HepG2 (cell line): ENCODE data around the gene ANKLE1. TPM values are rescaled to one million over a fixed set of nuclear protein-coding genes. Genes with fewer than 3 reads are reported as not detected.

ENCODE experiments used
- BCL6 ChIP-seq: IDR thresholded peaks from 2 replicates; pipeline ENCODE4 v1.6.1; 2016; ENCODE audit warnings: missing genetic modification reagents, missing compliant biosample characterization
- CCDC6 ChIP-seq: sonication (generic); formaldehyde crosslinking; IDR thresholded peaks from 2 replicates; pipeline ENCODE4 v1.8.1; 2022; ENCODE audit warnings: mild to moderate bottlenecking, missing genetic modification reagents, moderate library complexity
- CREM ChIP-seq, 2 experiments: sonication (generic) in 1 of 2; formaldehyde crosslinking in 1 of 2; IDR thresholded peaks; 2 replicates each; pipeline versions ENCODE4 v1.4.0 to v1.6.1; 2016 to 2020; ENCODE audit warnings: antibody characterized with exemption in 1 of 2, mild to moderate bottlenecking in 1 of 2, missing genetic modification reagents in 1 of 2
- GATA4 ChIP-seq: sonication (generic); IDR thresholded peaks from 2 replicates; pipeline ENCODE4 v1.6.1; 2016; ENCODE audit warnings: antibody characterized with exemption, low read depth, borderline replicate concordance
- HNF4A ChIP-seq: sonication (generic); formaldehyde crosslinking; IDR thresholded peaks from 2 replicates; pipeline ENCODE4 v1.4.0; 2020; ENCODE audit warnings: missing genetic modification reagents
- NKX3-1 ChIP-seq: sonication (generic); formaldehyde crosslinking; IDR thresholded peaks from 2 replicates; pipeline ENCODE4 v1.5.0; 2020; ENCODE audit warnings: missing genetic modification reagents
- NR2F6 ChIP-seq, 2 experiments: IDR thresholded peaks; 2 replicates each; pipeline ENCODE4 v1.6.1; 2016; ENCODE audit warnings: antibody characterized with exemption in 1 of 2, mild to moderate bottlenecking in 1 of 2
- RBM39 ChIP-seq: fragments of 200-400 bp; formaldehyde crosslinking; IDR thresholded peaks from one replicate; pipeline ENCODE4 v1.6.1; 2018; ENCODE audit warnings: antibody characterized with exemption, mild to moderate bottlenecking, low read depth, low read length; ENCODE audit not compliant: poor library complexity, severe bottlenecking
- RXRB ChIP-seq: IDR thresholded peaks from 2 replicates; pipeline ENCODE4 v1.6.1; 2016; ENCODE audit warnings: borderline replicate concordance, missing genetic modification reagents, missing compliant biosample characterization
- TEAD3 ChIP-seq: optimal IDR thresholded peaks from 2 replicates; pipeline ENCODE3; 2016; ENCODE audit warnings: borderline replicate concordance
- TOE1 ChIP-seq: sonication (generic); formaldehyde crosslinking; IDR thresholded peaks from 2 replicates; pipeline ENCODE4 v1.4.0; 2020; ENCODE audit warnings: mild to moderate bottlenecking, missing genetic modification reagents
- ZNF10 ChIP-seq: sonication (generic); formaldehyde crosslinking; IDR thresholded peaks from 2 replicates; pipeline ENCODE4 v1.4.0; 2020; ENCODE audit warnings: mild to moderate bottlenecking, low read depth, missing genetic modification reagents, borderline replicate concordance
- ZNF326 ChIP-seq: sonication (generic); formaldehyde crosslinking; IDR thresholded peaks from 2 replicates; pipeline ENCODE4 v1.4.0; 2020; ENCODE audit warnings: missing genetic modification reagents, borderline replicate concordance
- ZNF33B ChIP-seq: sonication (generic); formaldehyde crosslinking; IDR thresholded peaks from 2 replicates; pipeline ENCODE4 v1.5.1; 2020; ENCODE audit warnings: mild to moderate bottlenecking, missing genetic modification reagents
- ZNF354B ChIP-seq: sonication (generic); formaldehyde crosslinking; IDR thresholded peaks from 2 replicates; pipeline ENCODE4 v1.8.0; 2022; ENCODE audit warnings: mild to moderate bottlenecking, missing genetic modification reagents
- ZNF430 ChIP-seq: sonication (generic); formaldehyde crosslinking; IDR thresholded peaks from 2 replicates; pipeline ENCODE4 v1.9.0; 2021; ENCODE audit warnings: mild to moderate bottlenecking, missing genetic modification reagents
- ZNF451 ChIP-seq: sonication (generic); formaldehyde crosslinking; IDR thresholded peaks from 2 replicates; pipeline ENCODE4 v1.5.0; 2020; ENCODE audit warnings: mild to moderate bottlenecking, missing genetic modification reagents
- polyA plus RNA-seq, 8 experiments: library from polyadenylated mRNA; depleted of rRNA in 3 of 8; stranded (reverse) in 7 of 8; unstranded in 1 of 8; fragments of >200 nt; fragmentation: Illumina TruSeq in 4 of 8; extraction: Trizol in 4 of 8; gene quantifications; 2 replicates each; pipeline versions ENCODE4 v1.2.1 to v1.2.3, GENCODE V29; 2011 to 2016; ENCODE audit warnings: low read depth in 4 of 8, missing spikeins in 1 of 8, mixed read lengths in 1 of 8; ENCODE audit not compliant: insufficient read depth in 1 of 8
- total RNA-seq, 5 experiments: library from RNA; depleted of rRNA; stranded (reverse); fragments of >200 nt; fragmentation: Illumina TruSeq; extraction: Trizol; gene quantifications; 2 replicates each; pipeline ENCODE4 v1.2.3, GENCODE V29; 2016; ENCODE audit warnings: low read depth in 1 of 5
- TF ChIP-seq, protein P1 (sequence below): sonication (generic); formaldehyde crosslinking; IDR thresholded peaks from 2 replicates; pipeline ENCODE4 v1.4.0; 2020; ENCODE audit warnings: mild to moderate bottlenecking, missing genetic modification reagents
- TF ChIP-seq, protein P2 (sequence below): sonication (generic); IDR thresholded peaks from 2 replicates; pipeline ENCODE4 v1.6.1; 2016; ENCODE audit warnings: low read depth, borderline replicate concordance
- TF ChIP-seq, protein P3 (sequence below): sonication (generic); formaldehyde crosslinking; IDR thresholded peaks from 2 replicates; pipeline ENCODE4 v1.4.0; 2020; ENCODE audit warnings: missing genetic modification reagents
- TF ChIP-seq, protein P4 (sequence below): sonication (generic); formaldehyde crosslinking; IDR thresholded peaks from 2 replicates; pipeline ENCODE4 v1.8.1; 2023; ENCODE audit warnings: mild to moderate bottlenecking, missing genetic modification reagents
- TF ChIP-seq, protein P5 (sequence below): sonication (generic); formaldehyde crosslinking; IDR thresholded peaks from 2 replicates; pipeline ENCODE4 v1.5.0; 2020; ENCODE audit warnings: missing genetic modification reagents, mild to moderate bottlenecking, borderline replicate concordance
- TF ChIP-seq, protein P6 (sequence below): sonication (generic); formaldehyde crosslinking; IDR thresholded peaks from 2 replicates; pipeline ENCODE4 v1.4.0; 2020; ENCODE audit warnings: missing genetic modification reagents

ANKLE1 gene
- total and polyA plus RNA-seq, 2 of the 13 experiments (the other 11 are each of a cell fraction or from before 2014, with no cell fraction given), result 0.69 to 1.5 TPM

DNA sequence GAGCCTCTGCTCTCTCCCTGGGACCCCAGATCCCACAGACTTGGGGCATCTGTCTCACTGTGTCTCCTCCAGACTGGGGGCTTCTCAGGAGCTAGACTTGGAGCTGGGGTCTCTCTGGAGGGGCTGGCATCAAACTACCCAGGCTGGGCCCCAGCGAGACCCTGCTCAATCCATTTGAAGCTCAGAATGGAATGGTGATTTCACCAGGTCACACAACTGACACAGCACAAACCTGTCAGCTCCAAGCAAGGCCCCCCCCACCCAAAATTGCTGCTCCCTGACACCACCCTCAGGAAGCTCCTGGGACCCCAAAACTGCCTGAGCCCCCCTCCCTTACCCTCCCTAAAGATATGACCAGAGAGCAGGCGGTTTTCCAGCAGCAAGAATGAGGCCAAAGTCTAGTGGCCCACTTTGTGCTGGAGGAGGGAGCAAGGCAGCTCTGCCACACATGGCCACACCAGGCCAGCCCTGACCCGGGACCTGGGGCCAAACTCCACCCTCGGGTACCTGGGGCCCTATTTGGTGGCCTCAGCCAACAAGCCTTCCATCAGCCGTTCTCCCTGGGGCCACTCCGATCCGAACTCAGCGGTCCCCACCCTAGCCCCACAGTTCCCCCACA lies 38.4 kb upstream of the ANKLE1 start (continued):
- TF ChIP-seq, protein P1, sequence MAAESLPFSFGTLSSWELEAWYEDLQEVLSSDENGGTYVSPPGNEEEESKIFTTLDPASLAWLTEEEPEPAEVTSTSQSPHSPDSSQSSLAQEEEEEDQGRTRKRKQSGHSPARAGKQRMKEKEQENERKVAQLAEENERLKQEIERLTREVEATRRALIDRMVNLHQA (CRISPR knock-in tag), result no peak
- TF ChIP-seq GATA4, result no peak
- TF ChIP-seq ZNF451 (CRISPR knock-in tag), result no peak
- TF ChIP-seq NR2F6 (IDR thresholded peaks at IDR 0.05), result peak; percentile 38; the same call in 1 of the 2 replicates
- peak; percentile 48; the same call in 1 of the 2 replicates for TF ChIP-seq NR2F6 (CRISPR knock-in tag; IDR thresholded peaks at IDR 0.05)
- no peak for TF ChIP-seq ZNF326
- TF ChIP-seq, protein P2, sequence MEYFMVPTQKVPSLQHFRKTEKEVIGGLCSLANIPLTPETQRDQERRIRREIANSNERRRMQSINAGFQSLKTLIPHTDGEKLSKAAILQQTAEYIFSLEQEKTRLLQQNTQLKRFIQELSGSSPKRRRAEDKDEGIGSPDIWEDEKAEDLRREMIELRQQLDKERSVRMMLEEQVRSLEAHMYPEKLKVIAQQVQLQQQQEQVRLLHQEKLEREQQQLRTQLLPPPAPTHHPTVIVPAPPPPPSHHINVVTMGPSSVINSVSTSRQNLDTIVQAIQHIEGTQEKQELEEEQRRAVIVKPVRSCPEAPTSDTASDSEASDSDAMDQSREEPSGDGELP, result peak; percentile 36; the same call in 1 of the 2 replicates
- TF ChIP-seq TOE1 (CRISPR knock-in tag), result no peak
- TF ChIP-seq, protein P3, sequence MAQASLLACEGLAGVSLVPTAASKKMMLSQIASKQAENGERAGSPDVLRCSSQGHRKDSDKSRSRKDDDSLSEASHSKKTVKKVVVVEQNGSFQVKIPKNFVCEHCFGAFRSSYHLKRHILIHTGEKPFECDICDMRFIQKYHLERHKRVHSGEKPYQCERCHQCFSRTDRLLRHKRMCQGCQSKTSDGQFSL (CRISPR knock-in tag), result 0 out of 2 replicates have a peak, but pooled peaks have one; percentile 17
- TF ChIP-seq HNF4A, result peak; percentile 87
- peak; percentile 27 for TF ChIP-seq RBM39
- TF ChIP-seq NKX3-1 (CRISPR knock-in tag), result no peak
- 0 out of 2 replicates have a peak, but pooled peaks have one; percentile 10 for TF ChIP-seq RXRB (CRISPR knock-in tag)
- TF ChIP-seq, protein P4, sequence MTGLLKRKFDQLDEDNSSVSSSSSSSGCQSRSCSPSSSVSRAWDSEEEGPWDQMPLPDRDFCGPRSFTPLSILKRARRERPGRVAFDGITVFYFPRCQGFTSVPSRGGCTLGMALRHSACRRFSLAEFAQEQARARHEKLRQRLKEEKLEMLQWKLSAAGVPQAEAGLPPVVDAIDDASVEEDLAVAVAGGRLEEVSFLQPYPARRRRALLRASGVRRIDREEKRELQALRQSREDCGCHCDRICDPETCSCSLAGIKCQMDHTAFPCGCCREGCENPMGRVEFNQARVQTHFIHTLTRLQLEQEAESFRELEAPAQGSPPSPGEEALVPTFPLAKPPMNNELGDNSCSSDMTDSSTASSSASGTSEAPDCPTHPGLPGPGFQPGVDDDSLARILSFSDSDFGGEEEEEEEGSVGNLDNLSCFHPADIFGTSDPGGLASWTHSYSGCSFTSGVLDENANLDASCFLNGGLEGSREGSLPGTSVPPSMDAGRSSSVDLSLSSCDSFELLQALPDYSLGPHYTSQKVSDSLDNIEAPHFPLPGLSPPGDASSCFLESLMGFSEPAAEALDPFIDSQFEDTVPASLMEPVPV (CRISPR knock-in tag), result 0 out of 2 replicates have a peak, but pooled peaks have one; percentile 39
- TF ChIP-seq ZNF430 (CRISPR knock-in tag), result peak; percentile 43; the same call in 1 of the 2 replicates
- TF ChIP-seq, protein P5, sequence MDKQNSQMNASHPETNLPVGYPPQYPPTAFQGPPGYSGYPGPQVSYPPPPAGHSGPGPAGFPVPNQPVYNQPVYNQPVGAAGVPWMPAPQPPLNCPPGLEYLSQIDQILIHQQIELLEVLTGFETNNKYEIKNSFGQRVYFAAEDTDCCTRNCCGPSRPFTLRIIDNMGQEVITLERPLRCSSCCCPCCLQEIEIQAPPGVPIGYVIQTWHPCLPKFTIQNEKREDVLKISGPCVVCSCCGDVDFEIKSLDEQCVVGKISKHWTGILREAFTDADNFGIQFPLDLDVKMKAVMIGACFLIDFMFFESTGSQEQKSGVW (CRISPR knock-in tag), result no peak
- peak; percentile 47; the same call in 1 of the 2 replicates for TF ChIP-seq CCDC6 (CRISPR knock-in tag)
- TF ChIP-seq TEAD3 (CRISPR knock-in tag), result no peak
- no peak for TF ChIP-seq ZNF33B (CRISPR knock-in tag)
- TF ChIP-seq, protein P6, sequence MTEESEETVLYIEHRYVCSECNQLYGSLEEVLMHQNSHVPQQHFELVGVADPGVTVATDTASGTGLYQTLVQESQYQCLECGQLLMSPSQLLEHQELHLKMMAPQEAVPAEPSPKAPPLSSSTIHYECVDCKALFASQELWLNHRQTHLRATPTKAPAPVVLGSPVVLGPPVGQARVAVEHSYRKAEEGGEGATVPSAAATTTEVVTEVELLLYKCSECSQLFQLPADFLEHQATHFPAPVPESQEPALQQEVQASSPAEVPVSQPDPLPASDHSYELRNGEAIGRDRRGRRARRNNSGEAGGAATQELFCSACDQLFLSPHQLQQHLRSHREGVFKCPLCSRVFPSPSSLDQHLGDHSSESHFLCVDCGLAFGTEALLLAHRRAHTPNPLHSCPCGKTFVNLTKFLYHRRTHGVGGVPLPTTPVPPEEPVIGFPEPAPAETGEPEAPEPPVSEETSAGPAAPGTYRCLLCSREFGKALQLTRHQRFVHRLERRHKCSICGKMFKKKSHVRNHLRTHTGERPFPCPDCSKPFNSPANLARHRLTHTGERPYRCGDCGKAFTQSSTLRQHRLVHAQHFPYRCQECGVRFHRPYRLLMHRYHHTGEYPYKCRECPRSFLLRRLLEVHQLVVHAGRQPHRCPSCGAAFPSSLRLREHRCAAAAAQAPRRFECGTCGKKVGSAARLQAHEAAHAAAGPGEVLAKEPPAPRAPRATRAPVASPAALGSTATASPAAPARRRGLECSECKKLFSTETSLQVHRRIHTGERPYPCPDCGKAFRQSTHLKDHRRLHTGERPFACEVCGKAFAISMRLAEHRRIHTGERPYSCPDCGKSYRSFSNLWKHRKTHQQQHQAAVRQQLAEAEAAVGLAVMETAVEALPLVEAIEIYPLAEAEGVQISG (CRISPR knock-in tag), result peak; percentile 36
- no peak for TF ChIP-seq CREM (IDR thresholded peaks at IDR 0.05)
- no peak for TF ChIP-seq CREM (CRISPR knock-in tag; IDR thresholded peaks at IDR 0.05)
- TF ChIP-seq ZNF354B, result 0 out of 2 replicates have a peak, but pooled peaks have one; percentile 24
- TF ChIP-seq ZNF10 (CRISPR knock-in tag), result no peak
- TF ChIP-seq BCL6, result 0 out of 2 replicates have a peak, but pooled peaks have one; percentile 17
